A549 treated with Hydrocortisone at 1 μM for 4 hours (cell line): ENCODE data around the gene SNAI1. TPM values are rescaled to one million over a fixed set of nuclear protein-coding genes. Genes with fewer than 3 reads are reported as not detected.

Experiments used
- total RNA-seq: library from RNA; stranded (reverse); fragments of 200-300 nt; extraction: Qiagen RNA extraction; gene quantifications from 5 replicates; pipeline ENCODE4 v1.2.3, GENCODE V29; 2022

SNAI1 gene
- total RNA-seq: 8.0 to 13.1 TPM (median 11.1 TPM) in 5 replicates

GRCh38 chr20:49982346-49983122 is at the start of gene SNAI1:
Gene SNAI1 (plus strand): TSS chr20:49982980. CDS start chr20:49983060, 80 bp downstream.

DNA sequence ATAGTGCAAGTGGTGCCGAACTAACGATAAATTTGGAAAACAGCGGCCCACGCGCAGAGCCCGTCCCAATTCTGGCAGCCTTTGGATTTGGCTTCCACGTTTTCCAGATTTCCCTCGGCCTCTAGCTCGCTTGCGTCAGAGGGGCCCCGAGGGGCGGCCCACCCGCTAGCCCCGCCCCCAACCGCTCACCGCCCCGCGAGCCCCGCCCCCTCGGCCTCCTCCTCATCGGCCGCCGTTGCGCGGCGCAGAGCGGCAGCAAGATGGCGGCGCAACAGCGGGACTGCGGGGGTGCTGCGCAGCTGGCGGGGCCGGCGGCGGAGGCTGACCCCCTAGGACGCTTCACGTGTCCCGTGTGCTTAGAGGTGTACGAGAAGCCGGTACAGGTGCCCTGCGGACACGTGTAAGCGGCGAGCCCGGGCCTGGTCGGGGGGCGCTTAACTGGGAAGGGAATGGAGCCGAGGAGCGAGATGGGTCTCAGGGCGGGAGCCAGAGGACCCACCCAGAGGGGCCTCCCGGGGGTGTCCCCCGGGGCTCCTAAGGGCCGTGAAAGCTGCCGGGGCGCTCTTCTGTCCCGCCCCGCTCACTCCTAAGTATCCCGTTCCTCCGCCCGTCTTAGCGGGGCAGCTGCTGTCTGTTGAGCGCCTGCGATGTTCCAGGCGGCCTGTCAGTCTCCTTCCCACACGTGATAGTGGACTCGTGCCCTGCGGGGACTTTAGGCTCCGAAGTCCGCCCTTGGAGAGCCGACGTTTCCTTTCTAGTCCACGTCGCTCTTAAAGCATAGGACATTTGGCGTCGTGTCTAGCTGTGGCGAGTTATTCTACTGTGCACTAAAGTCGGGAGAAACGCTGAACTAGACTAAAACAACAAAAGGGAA is 46.4 kb upstream of the SNAI1 start, which contains the start of gene RNF114:
TSS of gene RNF114 (plus strand) at position 245 of the 874 bp plus-strand sequence. CDS start at position 261, 16 bp downstream.

Other genes with a start within 250 kb of the SNAI1 start
- gene SLC9A8, start 170.2 kb upstream of the SNAI1 start, total RNA-seq: 8.2 to 9.5 TPM (median 9.0 TPM) in 5 replicates
- 7.2 to 8.1 TPM (median 7.6 TPM) in 5 replicates for gene SPATA2, start 67.5 kb upstream of the SNAI1 start, total RNA-seq
- gene RNF114, start 46.6 kb upstream of the SNAI1 start, total RNA-seq: 58.1 to 62.1 TPM (median 59.1 TPM) in 5 replicates
- 102 to 135 TPM (median 107 TPM) in 5 replicates for gene UBE2V1, start 130.2 kb downstream of the SNAI1 start, total RNA-seq
- gene PEDS1, start 170.7 kb downstream of the SNAI1 start, total RNA-seq: 47.3 to 56.7 TPM (median 54.5 TPM) in 5 replicates
- gene CEBPB, start 207.8 kb downstream of the SNAI1 start, total RNA-seq: 145 to 325 TPM (median 294 TPM) in 5 replicates